ENCODE data around the gene CBL.
A peak's percentile ranks its signal among the peaks of the same experiment; 100 is the strongest.
"Not testable (repeated sequence)": the region's sequence is repeated elsewhere in the genome, so short reads cannot be mapped to it uniquely, and the experiment has no call there.

Gene CBL

DNA sequence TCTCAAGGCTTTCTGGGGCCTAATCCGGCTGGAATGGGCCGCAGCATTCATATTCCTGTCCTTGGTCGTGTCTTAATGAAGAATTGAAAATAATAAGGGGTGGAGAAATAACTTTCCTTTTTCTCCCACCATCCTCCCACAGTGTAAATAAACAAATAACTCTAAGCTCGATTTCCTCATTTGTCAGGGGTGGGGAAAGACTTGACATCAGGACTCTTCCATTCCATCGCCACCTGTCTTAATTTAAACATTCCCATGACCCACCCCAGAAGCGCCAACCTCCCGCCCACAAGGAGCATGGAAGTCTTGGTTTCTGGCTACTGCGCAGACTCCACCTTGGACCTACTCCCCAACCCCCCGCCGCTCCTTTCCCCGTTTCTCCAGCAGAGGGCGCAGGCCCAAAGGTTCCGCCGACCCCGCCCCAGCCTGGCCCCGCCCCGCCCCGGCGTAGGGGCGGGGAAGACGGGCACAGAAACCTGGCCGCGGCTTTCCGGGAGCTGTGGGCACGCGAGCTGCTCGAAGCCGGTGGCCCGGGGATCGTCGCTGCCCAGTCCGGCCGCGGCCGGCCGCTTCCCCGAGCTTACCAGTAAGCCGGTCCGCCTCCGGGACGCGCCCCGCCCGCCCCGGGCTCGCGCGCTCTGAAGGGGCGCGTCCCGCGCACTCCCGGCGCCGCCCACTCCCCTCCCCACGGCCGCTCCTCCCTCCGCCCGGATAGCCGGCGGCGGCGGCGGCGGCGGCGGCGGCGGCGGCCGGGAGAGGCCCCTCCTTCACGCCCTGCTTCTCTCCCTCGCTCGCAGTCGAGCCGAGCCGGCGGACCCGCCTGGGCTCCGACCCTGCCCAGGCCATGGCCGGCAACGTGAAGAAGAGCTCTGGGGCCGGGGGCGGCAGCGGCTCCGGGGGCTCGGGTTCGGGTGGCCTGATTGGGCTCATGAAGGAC lies at the start of gene CBL:
Gene CBL (plus strand): TSS at position 766 of the 937 bp plus-strand sequence. CDS start 79 bp downstream, at position 845.
- peak; percentile 94 for DNase-seq (ENCODE audit: low spot score)

DNA sequence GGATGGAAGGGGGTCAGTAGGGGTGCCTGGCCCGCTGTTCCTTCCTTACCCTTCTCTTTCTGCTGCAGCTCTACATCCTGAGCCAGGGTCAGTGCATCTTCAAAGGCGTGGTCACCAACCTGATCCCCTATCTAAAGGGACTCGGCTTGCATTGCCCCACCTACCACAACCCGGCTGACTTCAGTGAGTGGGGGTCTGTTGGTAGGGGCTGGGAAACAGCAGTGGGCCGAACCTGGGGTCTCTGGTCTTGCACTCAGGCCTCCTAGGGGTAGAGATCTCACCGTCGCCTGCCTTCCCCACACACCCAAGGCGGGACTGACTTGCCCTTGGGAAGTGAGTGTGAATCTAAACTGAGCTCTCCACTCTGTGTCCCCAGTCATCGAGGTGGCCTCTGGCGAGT lies 49.6 kb upstream of the CBL start:
- no peak for DNase-seq (ENCODE audit: low spot score)

DNA sequence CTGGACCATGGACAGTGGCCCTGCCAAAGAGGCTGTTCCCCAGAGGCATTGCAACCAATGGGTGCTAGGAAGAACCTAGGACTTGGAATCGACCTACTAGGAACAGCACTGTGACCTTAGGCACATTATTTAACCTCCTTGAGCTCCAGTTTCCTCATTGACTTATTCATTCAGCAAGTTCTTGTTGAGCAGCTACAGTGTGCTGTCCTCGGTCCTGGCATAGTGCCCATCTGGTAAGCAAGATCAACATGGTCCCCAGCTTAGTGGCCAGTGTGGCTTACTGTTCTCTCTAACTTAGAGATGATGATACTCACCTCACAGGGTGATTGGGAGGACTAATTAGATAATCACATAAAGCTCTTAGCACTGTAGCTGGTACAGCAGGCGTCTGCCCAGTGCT lies 49.1 kb upstream of the CBL start:
- DNase-seq (ENCODE audit: low spot score) = no peak

DNA sequence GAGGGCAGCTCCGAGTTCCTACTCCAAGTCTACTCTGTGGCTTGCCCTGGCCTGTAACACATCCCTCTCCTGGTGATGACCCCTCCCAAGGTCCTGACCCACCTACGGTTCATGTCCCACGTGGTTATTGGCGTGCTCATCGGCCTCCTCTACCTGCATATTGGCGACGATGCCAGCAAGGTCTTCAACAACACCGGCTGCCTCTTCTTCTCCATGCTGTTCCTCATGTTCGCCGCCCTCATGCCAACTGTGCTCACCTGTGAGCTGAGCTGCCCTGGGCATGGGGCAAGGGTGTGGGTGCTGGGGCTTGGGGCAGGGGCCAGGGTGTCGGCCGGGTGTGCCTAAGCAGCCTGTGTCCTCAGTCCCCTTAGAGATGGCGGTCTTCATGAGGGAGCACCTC lies 47.7 kb upstream of the CBL start:
- DNase-seq (ENCODE audit: low spot score) = no peak

DNA sequence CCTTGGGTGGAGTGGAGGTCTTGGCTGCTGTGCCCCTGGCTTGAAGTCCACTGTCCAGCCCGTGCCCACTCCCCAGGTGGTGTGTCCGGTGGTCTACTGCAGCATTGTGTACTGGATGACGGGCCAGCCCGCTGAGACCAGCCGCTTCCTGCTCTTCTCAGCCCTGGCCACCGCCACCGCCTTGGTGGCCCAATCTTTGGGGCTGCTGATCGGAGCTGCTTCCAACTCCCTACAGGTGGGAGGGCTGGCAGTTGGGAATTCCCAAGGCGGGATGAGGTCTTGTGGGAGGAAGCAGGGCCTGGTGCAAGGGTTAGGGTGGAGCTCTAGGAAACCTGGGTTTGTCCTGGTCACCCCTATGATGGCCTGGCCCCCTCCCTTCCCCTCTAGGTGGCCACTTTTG lies 46.0 kb upstream of the CBL start:
- no peak for DNase-seq (ENCODE audit: low spot score)

DNA sequence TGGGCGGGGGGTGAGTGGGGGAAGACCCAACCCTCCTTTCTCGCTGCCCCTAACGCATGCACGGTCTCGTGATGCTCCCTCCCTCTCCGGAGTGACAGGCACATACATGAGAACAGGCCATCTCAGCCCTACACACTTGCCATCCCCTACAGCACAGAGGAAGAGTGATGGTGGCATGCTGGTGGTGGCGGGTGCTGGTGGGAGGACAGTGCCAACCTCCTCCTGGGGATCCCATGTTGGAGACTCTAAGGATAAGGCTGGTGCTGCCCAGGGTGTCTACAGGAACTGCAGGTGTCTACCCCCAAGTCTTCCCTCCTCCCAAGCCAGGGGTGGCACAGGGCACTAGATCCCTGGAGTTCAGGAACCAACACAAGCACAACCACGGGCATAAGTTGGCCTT lies 44.3 kb upstream of the CBL start:
- no peak for DNase-seq (ENCODE audit: low spot score)

DNA sequence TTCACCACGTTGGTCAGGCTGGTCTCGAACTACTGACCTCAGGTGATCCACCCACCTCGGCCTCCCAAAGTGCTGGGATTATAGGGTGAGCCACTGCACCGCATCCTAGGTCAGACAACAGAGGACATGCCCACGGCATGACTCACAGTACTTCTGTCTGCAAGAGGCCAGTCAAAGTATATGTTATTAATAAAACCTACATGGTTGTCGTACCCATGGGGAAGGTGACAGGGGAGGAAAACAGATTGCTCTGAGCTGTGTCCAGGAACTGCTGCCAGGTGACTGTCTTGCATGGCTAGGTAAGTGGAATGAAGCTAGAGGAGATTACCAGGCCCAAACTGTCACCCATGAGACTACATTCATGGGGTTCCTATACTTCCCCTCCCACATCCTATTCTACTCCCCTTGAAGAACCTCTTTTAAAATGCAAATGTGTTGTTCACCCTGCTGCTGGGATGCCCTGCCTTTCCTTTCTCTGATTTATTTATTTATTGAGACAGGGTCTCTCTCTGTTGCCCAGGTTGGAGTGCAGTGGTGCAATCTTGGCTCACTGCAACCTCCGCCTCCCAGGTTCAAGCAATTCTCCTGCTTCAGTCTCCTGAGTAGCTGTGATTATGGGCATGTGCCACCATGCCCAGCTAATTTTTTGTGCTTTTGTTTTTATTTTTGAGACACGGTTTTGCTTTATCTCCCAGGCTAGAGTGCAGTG lies 39.6 kb upstream of the CBL start:
- DNase-seq (ENCODE audit: low spot score) = peak; percentile 64

DNA sequence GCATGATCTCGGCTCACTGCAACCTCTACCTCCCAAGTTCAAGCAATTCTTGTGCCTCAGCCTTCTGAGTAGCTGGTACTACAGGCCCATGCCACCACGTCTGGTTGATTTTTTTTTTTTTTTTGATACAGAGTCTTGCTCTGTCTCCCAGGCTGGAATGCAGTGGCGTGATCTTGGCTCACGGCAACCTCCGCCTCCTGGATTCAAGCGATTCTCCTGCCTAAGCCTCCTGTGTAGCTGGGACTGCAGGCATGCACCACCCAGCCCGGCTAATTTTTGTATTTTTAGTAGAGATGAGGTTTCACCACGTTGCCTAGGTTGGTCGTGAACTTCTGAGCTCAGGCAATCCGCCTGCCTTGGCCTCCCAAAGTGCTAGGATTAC lies 39.1 kb upstream of the CBL start:
- not testable (repeated sequence) for DNase-seq (ENCODE audit: low spot score)

DNA sequence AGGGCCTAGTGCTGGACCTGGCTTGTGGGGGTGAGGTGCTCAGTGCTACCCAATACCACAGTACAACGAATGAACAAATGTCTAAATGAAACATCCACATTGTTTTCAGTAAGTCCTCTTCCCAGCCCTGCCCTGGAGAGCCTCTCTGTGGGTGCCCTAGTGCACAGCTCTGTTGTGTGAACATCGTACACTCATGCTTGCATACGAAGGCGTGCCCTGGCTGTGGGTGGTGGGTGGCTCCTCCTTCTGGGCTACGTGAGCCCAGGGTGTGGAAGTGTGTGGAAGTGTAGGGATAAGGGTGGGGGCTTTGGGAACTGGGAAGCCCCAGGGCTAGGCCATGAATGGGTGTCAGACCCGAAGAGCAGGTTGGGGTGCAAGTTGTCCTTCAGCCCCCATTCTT lies 38.2 kb upstream of the CBL start:
- no peak for DNase-seq (ENCODE audit: low spot score)

DNA sequence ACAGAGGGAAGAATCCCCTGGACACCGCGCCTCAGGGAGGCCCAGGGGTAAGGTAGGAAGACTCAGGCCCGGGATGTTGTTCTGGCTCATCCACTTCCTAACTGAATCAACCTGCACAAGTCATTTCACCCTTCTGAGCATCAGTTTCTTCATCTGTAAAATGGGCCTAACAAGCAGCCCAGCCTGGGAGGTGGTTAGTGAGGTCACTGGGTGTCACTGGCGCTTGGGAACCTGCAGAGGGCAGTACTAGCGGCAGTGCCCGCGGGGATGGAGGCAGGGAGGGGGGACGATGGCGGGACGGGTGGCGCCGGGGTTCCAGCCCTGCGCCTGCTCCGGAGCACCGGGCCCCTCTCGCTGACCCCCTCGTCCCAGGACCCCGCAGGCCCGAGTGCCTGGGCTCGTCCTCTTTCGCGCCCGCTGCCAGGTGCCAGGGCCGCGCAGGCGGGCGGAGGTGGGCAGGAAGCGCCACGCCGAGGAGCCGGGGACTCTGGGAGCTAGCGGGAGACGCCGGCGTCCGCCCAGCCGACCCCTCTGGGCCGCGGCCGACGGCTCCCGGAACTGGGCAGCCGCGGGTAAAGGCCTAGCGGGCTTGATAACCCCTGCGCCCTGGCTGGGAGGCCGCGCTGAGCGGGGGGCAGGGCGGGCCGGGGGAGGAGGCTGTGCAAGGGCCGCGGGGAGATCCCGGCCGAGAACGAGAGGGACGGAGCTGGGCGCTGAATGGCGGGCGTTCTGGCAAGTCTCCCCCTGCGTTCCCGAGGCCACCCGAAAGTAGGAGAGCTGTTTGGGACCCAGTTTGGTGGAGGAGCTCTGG lies 37.5 kb upstream of the CBL start, which contains the start of gene NLRX1:
Gene NLRX1 (plus strand): TSS at position 255 of the 811 bp plus-strand sequence. CDS start 2,679 bp downstream, outside the sequence.
- DNase-seq (ENCODE audit: low spot score) = peak; percentile 74

DNA sequence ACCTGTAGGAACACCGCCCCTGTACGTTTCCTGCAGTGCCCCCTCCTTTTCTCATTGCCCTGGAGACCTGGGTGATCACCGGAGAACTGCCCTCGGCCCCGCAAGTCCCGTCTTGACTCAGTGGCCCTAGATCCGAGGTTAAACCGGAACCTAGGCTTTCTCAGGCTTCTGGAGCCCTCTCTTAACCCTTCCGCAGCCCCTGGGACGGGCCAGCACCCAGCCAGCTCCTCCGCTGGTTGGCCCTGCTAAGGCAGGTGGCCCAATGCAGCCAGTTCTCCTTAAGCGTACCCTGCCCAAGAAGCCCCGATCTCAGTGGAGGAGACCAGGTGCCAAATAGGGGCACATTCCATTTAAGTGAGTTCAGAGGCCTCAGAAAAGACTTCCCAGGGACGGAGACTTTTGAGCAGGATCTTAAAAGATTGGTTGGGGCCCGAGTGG lies 36.8 kb upstream of the CBL start:
- DNase-seq (ENCODE audit: low spot score) = peak; percentile 38

DNA sequence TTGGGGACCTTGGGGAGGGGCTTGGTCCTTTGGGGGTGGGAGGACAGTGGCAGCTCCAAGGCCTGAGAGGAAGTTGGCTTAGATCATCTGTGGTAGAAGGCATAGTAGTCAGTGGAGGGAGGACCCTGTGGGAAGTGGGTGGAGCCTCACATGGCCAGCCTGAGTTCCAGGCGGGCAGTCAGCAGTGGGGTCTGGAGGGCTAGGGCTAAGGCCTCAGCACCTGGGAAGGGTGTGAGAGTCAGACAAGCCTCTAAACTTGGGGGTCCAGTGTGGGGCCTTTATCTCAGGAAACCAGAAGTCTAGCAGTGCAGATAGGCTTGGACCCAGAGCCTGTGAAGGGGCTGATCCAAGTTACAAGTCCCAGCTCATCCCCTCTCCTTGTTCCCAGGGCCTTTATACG lies 33.6 kb upstream of the CBL start:
- DNase-seq (ENCODE audit: low spot score) = no peak

DNA sequence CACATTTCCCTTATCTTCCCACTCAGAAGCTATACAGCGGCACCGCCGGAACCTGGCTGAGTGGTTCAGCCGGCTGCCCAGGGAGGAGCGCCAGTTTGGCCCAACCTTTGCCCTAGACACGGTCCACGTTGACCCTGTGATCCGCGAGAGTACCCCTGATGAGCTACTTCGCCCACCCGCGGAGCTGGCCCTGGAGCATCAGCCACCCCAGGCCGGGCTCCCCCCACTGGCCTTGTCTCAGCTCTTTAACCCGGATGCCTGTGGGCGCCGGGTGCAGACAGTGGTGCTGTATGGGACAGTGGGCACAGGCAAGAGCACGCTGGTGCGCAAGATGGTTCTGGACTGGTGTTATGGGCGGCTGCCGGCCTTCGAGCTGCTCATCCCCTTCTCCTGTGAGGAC lies 32.7 kb upstream of the CBL start:
- DNase-seq (ENCODE audit: low spot score) = no peak

DNA sequence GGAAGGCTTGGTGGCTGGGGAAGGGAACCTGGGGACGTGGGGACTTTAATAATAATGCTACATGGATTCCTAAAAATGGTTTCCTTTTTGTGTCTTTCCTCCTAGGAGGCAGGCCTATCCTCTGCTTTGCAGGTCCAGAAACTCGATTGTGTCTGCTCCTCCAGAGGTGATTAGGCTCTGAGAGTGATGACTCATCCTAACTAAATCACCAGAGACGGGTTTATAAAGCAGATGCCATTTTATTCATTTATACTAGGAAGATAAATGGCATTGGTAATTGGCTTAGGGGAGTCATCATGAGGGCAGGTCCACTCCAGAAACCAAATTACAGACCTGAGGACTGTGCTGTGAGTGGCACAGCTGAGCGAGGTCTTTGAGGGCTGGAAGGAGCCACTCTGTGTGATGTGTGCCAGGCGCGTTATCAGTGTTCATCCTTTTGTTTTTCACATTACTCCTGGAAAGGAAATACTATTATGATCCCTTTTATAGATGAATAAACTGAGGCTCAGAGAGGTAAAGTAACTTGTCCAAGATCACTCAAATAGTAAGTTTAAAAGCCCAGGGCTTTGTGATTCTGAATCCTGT lies 30.6 kb upstream of the CBL start:
- no peak for DNase-seq (ENCODE audit: low spot score)

DNA sequence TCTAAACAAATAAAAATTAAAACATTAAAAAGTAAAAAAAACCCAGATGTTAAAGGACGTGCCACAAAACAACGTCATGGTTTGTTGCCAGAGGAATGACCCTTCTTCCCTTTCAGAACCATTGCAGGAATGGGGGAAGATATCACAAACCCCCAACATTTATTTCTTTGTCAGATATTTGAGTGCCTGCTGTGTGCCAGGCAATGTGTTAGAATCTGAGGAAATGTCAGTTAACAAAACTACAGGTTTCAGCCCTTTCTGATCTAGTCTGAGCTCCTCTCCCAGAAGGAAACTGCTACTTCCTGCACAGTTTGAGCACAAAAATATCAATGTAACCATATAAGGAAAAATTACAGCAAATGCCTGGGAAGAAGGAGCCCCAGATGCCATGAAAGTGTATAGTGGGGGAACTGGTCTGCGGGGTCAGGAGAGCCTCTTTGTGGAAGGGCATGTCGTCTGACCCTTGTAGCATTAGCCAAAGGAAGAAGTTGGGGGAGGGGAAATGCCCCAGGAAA lies 27.9 kb upstream of the CBL start:
- no peak for DNase-seq (ENCODE audit: low spot score)

DNA sequence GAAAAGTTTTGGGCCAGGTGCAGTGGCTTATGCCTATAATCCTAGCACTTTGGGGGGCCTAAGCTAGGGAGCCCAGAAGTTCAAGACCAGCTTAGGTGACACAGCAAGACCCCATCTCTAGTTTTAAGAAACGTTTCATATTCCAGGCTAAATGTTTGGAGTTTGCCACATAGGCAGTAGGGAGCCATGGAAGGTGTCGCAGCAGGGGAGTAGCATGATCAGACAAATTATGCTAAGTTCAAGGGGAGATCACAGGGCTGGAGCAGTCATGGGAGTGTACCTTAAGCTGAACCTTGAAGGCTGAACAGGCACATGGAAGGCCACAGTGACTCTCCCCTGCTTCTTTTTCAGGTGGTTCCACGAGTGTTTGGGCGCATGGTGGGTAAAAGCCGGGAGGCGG lies 26.8 kb upstream of the CBL start:
- DNase-seq (ENCODE audit: low spot score) = no peak

DNA sequence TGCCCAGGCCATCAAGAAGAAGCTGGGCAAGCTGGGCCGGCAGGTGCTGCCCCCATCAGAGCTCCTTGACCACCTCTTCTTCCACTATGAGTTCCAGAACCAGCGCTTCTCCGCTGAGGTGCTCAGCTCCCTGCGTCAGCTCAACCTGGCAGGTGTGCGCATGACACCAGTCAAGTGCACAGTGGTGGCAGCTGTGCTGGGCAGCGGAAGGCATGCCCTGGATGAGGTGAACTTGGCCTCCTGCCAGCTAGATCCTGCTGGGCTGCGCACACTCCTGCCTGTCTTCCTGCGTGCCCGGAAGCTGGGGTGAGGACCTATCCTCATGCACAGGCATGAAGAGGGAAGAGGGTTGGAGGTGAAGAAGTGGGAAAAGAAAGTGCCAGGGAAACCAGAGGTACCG lies 26.2 kb upstream of the CBL start:
- DNase-seq (ENCODE audit: low spot score) = no peak

DNA sequence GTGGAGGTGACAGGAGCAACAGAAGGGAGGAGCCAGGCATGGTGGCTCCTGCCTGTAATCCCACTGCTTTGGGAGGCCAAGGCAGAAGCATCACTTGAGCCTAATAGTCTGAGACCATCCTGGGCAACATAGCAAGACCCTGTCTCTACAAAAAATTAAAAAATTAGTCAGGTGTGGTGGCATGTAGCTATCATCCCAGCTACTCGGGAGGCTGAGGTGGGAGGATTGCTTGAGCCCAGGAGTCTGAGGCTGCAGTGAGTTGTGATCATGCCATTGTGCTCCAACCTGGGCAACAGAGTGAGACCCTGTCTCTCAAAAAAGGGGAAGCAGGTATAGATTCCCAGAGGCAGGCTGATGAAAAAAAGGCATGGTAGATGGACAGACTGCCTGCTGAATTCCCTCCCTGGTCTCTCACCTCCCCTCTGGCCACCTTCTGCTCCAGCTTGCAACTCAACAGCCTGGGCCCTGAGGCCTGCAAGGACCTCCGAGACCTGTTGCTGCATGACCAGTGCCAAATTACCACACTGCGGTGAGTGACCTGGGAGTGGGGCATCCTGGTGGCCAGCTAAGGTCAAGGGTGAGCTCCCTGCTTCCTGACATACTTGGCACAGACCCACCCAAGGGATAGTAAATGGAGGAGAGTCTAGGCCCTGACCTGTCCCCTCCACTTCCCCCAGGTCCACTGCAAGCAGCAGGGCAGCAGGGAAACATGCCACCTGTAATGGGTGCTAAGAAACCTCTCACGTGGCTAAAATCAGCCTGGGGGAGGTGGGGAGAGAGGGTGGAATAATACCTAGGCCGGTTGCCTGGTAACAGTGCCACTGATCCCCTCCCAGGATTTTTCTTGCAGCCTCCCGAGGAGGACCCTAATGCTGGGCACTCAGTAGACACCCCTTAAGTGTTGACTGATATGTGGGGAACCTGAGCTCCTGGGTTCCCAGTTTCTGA lies 25.1 kb upstream of the CBL start:
- DNase-seq (ENCODE audit: low spot score) = no peak

DNA sequence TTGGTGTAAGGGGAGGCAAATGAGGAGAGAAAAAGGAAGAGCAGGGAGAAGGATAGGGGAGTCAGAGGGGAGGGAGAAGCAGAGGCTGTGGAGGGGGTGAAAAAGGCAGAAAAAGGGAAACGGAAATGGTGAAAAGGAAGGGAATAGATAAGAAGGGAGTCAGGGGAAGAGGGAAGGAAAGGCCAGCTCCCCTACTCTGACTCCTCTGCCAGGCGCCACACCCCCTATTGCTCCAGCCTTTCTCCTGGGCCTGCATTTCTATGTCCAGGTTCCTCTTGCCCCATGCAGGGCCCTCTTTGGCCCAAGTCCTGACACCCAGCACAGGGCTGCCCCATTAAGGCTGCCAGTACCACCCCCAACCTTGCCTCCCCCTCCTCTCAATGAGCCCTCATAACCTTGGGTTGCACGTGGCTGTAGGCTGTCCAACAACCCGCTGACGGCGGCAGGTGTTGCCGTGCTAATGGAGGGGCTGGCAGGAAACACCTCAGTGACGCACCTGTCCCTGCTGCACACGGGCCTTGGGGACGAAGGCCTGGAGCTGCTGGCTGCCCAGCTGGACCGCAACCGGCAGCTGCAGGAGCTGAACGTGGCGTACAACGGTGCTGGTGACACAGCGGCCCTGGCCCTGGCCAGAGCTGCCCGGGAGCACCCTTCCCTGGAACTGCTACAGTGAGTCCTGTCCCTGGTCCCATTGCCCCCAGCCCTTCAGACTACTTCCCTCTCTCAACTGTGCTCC lies 24.3 kb upstream of the CBL start:
- DNase-seq (ENCODE audit: low spot score) = no peak

DNA sequence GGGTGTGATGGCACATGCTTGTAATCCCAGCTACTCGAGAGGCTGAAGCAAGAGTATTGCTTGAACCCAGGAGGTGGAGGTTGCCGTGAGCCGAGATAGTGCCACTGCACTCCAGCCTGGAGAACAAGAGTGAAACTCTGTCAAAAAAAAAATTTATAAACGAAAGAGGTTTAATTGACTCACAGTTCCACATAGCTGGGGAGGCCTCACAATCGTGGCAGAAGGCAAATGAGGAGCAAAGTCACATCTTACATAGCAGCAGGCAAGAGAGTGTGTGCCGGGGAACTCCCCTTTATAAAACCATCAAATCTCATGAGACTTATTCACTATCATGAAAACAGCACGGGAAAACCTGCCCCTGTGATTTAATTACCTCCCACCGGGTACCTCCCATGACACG lies 21.7 kb upstream of the CBL start:
- not testable (repeated sequence) for DNase-seq (ENCODE audit: low spot score)
